HepG2 (cell line): ENCODE data around the gene RIPK3. TPM values are rescaled to one million over a fixed set of nuclear protein-coding genes. Genes with fewer than 3 reads are reported as not detected.

Source experiments
- ETV6 ChIP-seq: sonication (generic); formaldehyde crosslinking; conservative IDR thresholded peaks from 2 replicates; pipeline ENCODE4 v1.4.0; 2020; ENCODE audit warnings: missing genetic modification reagents
- GPN1 ChIP-seq: sonication (generic); formaldehyde crosslinking; IDR thresholded peaks from 2 replicates; pipeline ENCODE4 v1.5.1; 2020; ENCODE audit warnings: missing genetic modification reagents, borderline replicate concordance
- HMG20B ChIP-seq: conservative IDR thresholded peaks from 2 replicates; pipeline ENCODE4 v1.6.1; 2016; ENCODE audit warnings: missing genetic modification reagents, missing compliant biosample characterization
- KDM5B ChIP-seq: sonication (generic); formaldehyde crosslinking; IDR thresholded peaks from 2 replicates; pipeline ENCODE4 v1.4.0; 2020; ENCODE audit warnings: missing genetic modification reagents, mild to moderate bottlenecking, borderline replicate concordance
- MED8 ChIP-seq: sonication (generic); formaldehyde crosslinking; IDR thresholded peaks from 2 replicates; pipeline ENCODE4 v1.8.1; 2023; ENCODE audit warnings: mild to moderate bottlenecking, missing genetic modification reagents; ENCODE audit not compliant: insufficient replicate concordance
- MLLT10 ChIP-seq: sonication (generic); formaldehyde crosslinking; IDR thresholded peaks from 2 replicates; pipeline ENCODE4 v1.4.0; 2020; ENCODE audit warnings: missing genetic modification reagents
- MXD4 ChIP-seq: IDR thresholded peaks from 2 replicates; pipeline ENCODE4 v1.6.1; 2016; ENCODE audit warnings: mild to moderate bottlenecking, missing biosample characterization, missing genetic modification reagents
- MZF1 ChIP-seq: sonication (generic); formaldehyde crosslinking; IDR thresholded peaks from 2 replicates; pipeline ENCODE4 v1.8.1; 2023; ENCODE audit warnings: mild to moderate bottlenecking, missing genetic modification reagents, borderline replicate concordance
- RERE ChIP-seq: IDR thresholded peaks from 2 replicates; pipeline ENCODE4 v1.6.1; 2016; ENCODE audit warnings: low read depth, missing genetic modification reagents, missing compliant biosample characterization
- TBX2 ChIP-seq: sonication (generic); formaldehyde crosslinking; IDR thresholded peaks from 2 replicates; pipeline ENCODE4 v1.5.0; 2020; ENCODE audit warnings: missing genetic modification reagents, mild to moderate bottlenecking, borderline replicate concordance
- THAP11 ChIP-seq: IDR thresholded peaks from 2 replicates; pipeline ENCODE4 v1.6.1; 2016; ENCODE audit warnings: missing biosample characterization, missing genetic modification reagents
- ZMYM4 ChIP-seq: sonication (generic); formaldehyde crosslinking; IDR thresholded peaks from 2 replicates; pipeline ENCODE4 v1.8.1; 2023; ENCODE audit warnings: mild to moderate bottlenecking, missing genetic modification reagents
- ZNF30 ChIP-seq: sonication (generic); formaldehyde crosslinking; IDR thresholded peaks from 2 replicates; pipeline ENCODE4 v1.5.0; 2020; ENCODE audit warnings: mild to moderate bottlenecking, missing genetic modification reagents
- ZNF550 ChIP-seq: sonication (generic); formaldehyde crosslinking; IDR thresholded peaks from 2 replicates; pipeline ENCODE4 v1.4.0; 2020; ENCODE audit warnings: mild to moderate bottlenecking, missing genetic modification reagents, borderline replicate concordance
- ZNF776 ChIP-seq: sonication (generic); formaldehyde crosslinking; IDR thresholded peaks from 2 replicates; pipeline ENCODE4 v1.4.0; 2020; ENCODE audit warnings: mild to moderate bottlenecking, missing genetic modification reagents
- ZSCAN30 ChIP-seq: sonication (generic); formaldehyde crosslinking; IDR thresholded peaks from 2 replicates; pipeline ENCODE4 v1.5.0; 2020; ENCODE audit warnings: mild to moderate bottlenecking, missing genetic modification reagents
- polyA plus RNA-seq, 8 experiments: library from polyadenylated mRNA; depleted of rRNA in 3 of 8; stranded (reverse) in 7 of 8; unstranded in 1 of 8; fragments of >200 nt; fragmentation: Illumina TruSeq in 4 of 8; extraction: Trizol in 4 of 8; gene quantifications; 2 replicates each; pipeline versions ENCODE4 v1.2.1 to v1.2.3, GENCODE V29; 2011 to 2016; ENCODE audit warnings: low read depth in 4 of 8, missing spikeins in 1 of 8, mixed read lengths in 1 of 8; ENCODE audit not compliant: insufficient read depth in 1 of 8
- total RNA-seq, 5 experiments: library from RNA; depleted of rRNA; stranded (reverse); fragments of >200 nt; fragmentation: Illumina TruSeq; extraction: Trizol; gene quantifications; 2 replicates each; pipeline ENCODE4 v1.2.3, GENCODE V29; 2016; ENCODE audit warnings: low read depth in 1 of 5
- TF ChIP-seq, protein P1 (sequence below): sonication (generic); formaldehyde crosslinking; IDR thresholded peaks from 2 replicates; pipeline ENCODE4 v1.9.0; 2021; ENCODE audit warnings: mild to moderate bottlenecking, missing genetic modification reagents
- TF ChIP-seq, protein P2 (sequence below): sonication (generic); formaldehyde crosslinking; IDR thresholded peaks from 2 replicates; pipeline ENCODE4 v1.4.0; 2020; ENCODE audit warnings: missing genetic modification reagents

The RIPK3 gene
- total and polyA plus RNA-seq, 2 of the 13 experiments (the other 11 are each of a cell fraction or from before 2014, with no cell fraction given), result not detected

GRCh38 chr14:24297190-24297964 lies 42.4 kb downstream of the RIPK3 start (continued):
- TF ChIP-seq, protein P1, sequence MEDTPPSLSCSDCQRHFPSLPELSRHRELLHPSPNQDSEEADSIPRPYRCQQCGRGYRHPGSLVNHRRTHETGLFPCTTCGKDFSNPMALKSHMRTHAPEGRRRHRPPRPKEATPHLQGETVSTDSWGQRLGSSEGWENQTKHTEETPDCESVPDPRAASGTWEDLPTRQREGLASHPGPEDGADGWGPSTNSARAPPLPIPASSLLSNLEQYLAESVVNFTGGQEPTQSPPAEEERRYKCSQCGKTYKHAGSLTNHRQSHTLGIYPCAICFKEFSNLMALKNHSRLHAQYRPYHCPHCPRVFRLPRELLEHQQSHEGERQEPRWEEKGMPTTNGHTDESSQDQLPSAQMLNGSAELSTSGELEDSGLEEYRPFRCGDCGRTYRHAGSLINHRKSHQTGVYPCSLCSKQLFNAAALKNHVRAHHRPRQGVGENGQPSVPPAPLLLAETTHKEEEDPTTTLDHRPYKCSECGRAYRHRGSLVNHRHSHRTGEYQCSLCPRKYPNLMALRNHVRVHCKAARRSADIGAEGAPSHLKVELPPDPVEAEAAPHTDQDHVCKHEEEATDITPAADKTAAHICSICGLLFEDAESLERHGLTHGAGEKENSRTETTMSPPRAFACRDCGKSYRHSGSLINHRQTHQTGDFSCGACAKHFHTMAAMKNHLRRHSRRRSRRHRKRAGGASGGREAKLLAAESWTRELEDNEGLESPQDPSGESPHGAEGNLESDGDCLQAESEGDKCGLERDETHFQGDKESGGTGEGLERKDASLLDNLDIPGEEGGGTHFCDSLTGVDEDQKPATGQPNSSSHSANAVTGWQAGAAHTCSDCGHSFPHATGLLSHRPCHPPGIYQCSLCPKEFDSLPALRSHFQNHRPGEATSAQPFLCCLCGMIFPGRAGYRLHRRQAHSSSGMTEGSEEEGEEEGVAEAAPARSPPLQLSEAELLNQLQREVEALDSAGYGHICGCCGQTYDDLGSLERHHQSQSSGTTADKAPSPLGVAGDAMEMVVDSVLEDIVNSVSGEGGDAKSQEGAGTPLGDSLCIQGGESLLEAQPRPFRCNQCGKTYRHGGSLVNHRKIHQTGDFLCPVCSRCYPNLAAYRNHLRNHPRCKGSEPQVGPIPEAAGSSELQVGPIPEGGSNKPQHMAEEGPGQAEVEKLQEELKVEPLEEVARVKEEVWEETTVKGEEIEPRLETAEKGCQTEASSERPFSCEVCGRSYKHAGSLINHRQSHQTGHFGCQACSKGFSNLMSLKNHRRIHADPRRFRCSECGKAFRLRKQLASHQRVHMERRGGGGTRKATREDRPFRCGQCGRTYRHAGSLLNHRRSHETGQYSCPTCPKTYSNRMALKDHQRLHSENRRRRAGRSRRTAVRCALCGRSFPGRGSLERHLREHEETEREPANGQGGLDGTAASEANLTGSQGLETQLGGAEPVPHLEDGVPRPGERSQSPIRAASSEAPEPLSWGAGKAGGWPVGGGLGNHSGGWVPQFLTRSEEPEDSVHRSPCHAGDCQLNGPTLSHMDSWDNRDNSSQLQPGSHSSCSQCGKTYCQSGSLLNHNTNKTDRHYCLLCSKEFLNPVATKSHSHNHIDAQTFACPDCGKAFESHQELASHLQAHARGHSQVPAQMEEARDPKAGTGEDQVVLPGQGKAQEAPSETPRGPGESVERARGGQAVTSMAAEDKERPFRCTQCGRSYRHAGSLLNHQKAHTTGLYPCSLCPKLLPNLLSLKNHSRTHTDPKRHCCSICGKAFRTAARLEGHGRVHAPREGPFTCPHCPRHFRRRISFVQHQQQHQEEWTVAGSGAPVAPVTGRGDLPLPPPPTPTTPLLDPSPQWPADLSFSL, result no peak
- TF ChIP-seq ETV6 (CRISPR knock-in tag) (peak; percentile 43; the same call in 1 of the 2 replicates), ZNF776 (no peak), TBX2 (CRISPR knock-in tag) (no peak), MLLT10 (no peak), THAP11 (CRISPR knock-in tag) (peak; percentile 59; the same call in 1 of the 2 replicates), ZNF30 (CRISPR knock-in tag) (no peak), GPN1 (CRISPR knock-in tag) (no peak), RERE (CRISPR knock-in tag) (no peak), MXD4 (CRISPR knock-in tag) (no peak; the same call in 1 of the 2 replicates), HMG20B (CRISPR knock-in tag) (no peak), ZNF550 (no peak), KDM5B (CRISPR knock-in tag) (no peak), MED8 (CRISPR knock-in tag) (no peak), MZF1 (no peak), ZMYM4 (CRISPR knock-in tag) (peak; percentile 34; the same call in 1 of the 2 replicates), ZSCAN30 (CRISPR knock-in tag) (no peak)
- TF ChIP-seq, protein P2, sequence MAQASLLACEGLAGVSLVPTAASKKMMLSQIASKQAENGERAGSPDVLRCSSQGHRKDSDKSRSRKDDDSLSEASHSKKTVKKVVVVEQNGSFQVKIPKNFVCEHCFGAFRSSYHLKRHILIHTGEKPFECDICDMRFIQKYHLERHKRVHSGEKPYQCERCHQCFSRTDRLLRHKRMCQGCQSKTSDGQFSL, result no peak
